ENCODE data around the gene PBXIP1.
"Not testable (repeated sequence)": the region's sequence is repeated elsewhere in the genome, so short reads cannot be mapped to it uniquely, and the experiment has no call there.

The PBXIP1 gene

GRCh38 chr1:154931940-154932487 is 23.9 kb downstream of the PBXIP1 start:
- DNase-seq = no peak

GRCh38 chr1:154926201-154926600 is 29.7 kb downstream of the PBXIP1 start:
- DNase-seq = no peak

- no peak for DNase-seq
Measured at GRCh38 chr1:154925335-154926170, 30.3 kb downstream of the PBXIP1 start.

GRCh38 chr1:154923695-154924094 is 32.2 kb downstream of the PBXIP1 start:
- DNase-seq = no peak

GRCh38 chr1:154913273-154913672 is 42.6 kb downstream of the PBXIP1 start:
- no peak for DNase-seq

GRCh38 chr1:154912755-154913154 is 43.1 kb downstream of the PBXIP1 start:
- DNase-seq = no peak

- no peak for DNase-seq
Measured at GRCh38 chr1:154911691-154912550, 44.0 kb downstream of the PBXIP1 start.

GRCh38 chr1:154910851-154911250 is 45.0 kb downstream of the PBXIP1 start:
- no peak for DNase-seq

GRCh38 chr1:154908937-154909336 is 47.0 kb downstream of the PBXIP1 start:
- no peak for DNase-seq

GRCh38 chr1:154908129-154908528 is 47.8 kb downstream of the PBXIP1 start:
- DNase-seq = not testable (repeated sequence)

GRCh38 chr1:154906621-154907081 is 49.2 kb downstream of the PBXIP1 start:
- DNase-seq = no peak

- no peak for DNase-seq
Measured at GRCh38 chr1:154902938-154903566, 52.8 kb downstream of the PBXIP1 start.

GRCh38 chr1:154901591-154901990 is 54.3 kb downstream of the PBXIP1 start:
- DNase-seq = no peak

GRCh38 chr1:154899041-154899440 is 56.9 kb downstream of the PBXIP1 start:
- no peak for DNase-seq

- no peak for DNase-seq
Measured at GRCh38 chr1:154896771-154897286, 59.1 kb downstream of the PBXIP1 start.

- no peak for DNase-seq
Measured at GRCh38 chr1:154895798-154896197, 60.1 kb downstream of the PBXIP1 start.

Data from stimulated activated CD4-positive, alpha-beta T cell treated with anti-CD3 and anti-CD28 coated beads, Interleukin-4, amount 100 ng/mL, for 1 hour (primary cell).